Left colon (tissue), 2 donors: ENCODE measurements around the gene CNBD2. TPM values are rescaled to one million over a fixed set of nuclear protein-coding genes. Genes with fewer than 3 reads are reported as not detected.
"Not testable (repeated sequence)": the region's sequence is repeated elsewhere in the genome, so short reads cannot be mapped to it uniquely, and the experiment has no call there.

Experiments
- ATAC-seq: fragments of 200-7000 bp; cut with Tn5 transposase; one replicate; pipeline ENCODE4 v1.9.1; 2020; ENCODE audit warnings: mild to moderate bottlenecking, moderate library complexity
- DNase-seq, 2 donors: peaks; one replicate each; pipeline ENCODE4 v3.0.0-alpha.2; 2020
- intact Hi-C, 2 donors: fragments of 100-400 bp; cut with DNase I in 1 of 2; cut with micrococcal nuclease in 1 of 2; formaldehyde crosslinking; loops; one replicate each; pipeline versions ENCODE4 v1.11.2 to v1.14.0; 2022; cut with DNase I, micrococcal nuclease
- total RNA-seq, 2 donors: library from RNA; stranded (reverse); fragmentation: NEBNext Ultra II Directional; extraction: Animal tissue kit (Norgen Biotek cat#: 25700); gene quantifications; one replicate each; pipeline ENCODE4 v1.2.1, GENCODE V29; 2021
- donor health status: DM: no; HTN: no; CAD: no.
- donor health status: DM: yes; HTN: yes; CAD: no.

Gene CNBD2
- total RNA-seq, 2 donors from 2014 or later, result 3.7 to 4.4 TPM

- ATAC-seq (peak; percentile 97), DNase-seq (peak; percentile 95 to 96)
- intact Hi-C loops, result no loop called here
Observed at GRCh38 chr20:36050436-36051317, 82.3 kb downstream of the CNBD2 start.

- DNase-seq, result no peak
Observed at GRCh38 chr20:36051318-36052116, 83.1 kb downstream of the CNBD2 start.

GRCh38 chr20:36052117-36052513, 83.7 kb downstream of the CNBD2 start:
- DNase-seq (no peak), ATAC-seq (no peak)
- intact Hi-C loops, result no loop called here

More at GRCh38 chr20:36051318-36052116, 83.1 kb downstream of the CNBD2 start:
- no peak for ATAC-seq
- intact Hi-C loops, result no loop called here

GRCh38 chr20:36053863-36054518, 85.6 kb downstream of the CNBD2 start:
- ATAC-seq, intact Hi-C loops, DNase-seq: not testable (repeated sequence)

- intact Hi-C loops, result no loop called here
- ATAC-seq, result no peak
- DNase-seq, result no peak
Observed at GRCh38 chr20:36055145-36055544, 86.8 kb downstream of the CNBD2 start.

GRCh38 chr20:36060676-36061075, 92.3 kb downstream of the CNBD2 start:
- intact Hi-C loops, result no loop called here
- ATAC-seq (no peak), DNase-seq (no peak)

- DNase-seq (no peak), ATAC-seq (no peak)
- intact Hi-C loops, result no loop called here
Observed at GRCh38 chr20:36061754-36062153, 93.4 kb downstream of the CNBD2 start.

GRCh38 chr20:36062799-36063198, 94.4 kb downstream of the CNBD2 start:
- intact Hi-C loops, result no loop called here
- DNase-seq (no peak), ATAC-seq (no peak)

GRCh38 chr20:36063916-36064657, 95.7 kb downstream of the CNBD2 start:
- ATAC-seq, result peak; percentile 43
- intact Hi-C loops, result no loop called here
- no peak for DNase-seq

- intact Hi-C loops, result no loop called here
- DNase-seq (peak; percentile 93 to 97), ATAC-seq (peak; percentile 95)
Observed at GRCh38 chr20:36064658-36065426, 96.5 kb downstream of the CNBD2 start.

GRCh38 chr20:36065427-36065998, 97.1 kb downstream of the CNBD2 start:
- DNase-seq, result peak in 1 of 2 donors; percentile 20
- no peak for ATAC-seq
- intact Hi-C loops, result no loop called here

GRCh38 chr20:36066777-36067176, 98.4 kb downstream of the CNBD2 start:
- ATAC-seq, result no peak
- no peak for DNase-seq
- intact Hi-C loops, result no loop called here

GRCh38 chr20:36068526-36068925, 100.1 kb downstream of the CNBD2 start:
- ATAC-seq, intact Hi-C loops, DNase-seq: not testable (repeated sequence)

- no peak for DNase-seq
Observed at GRCh38 chr20:36070451-36070850, 102.1 kb downstream of the CNBD2 start.

GRCh38 chr20:36071848-36072247, 103.5 kb downstream of the CNBD2 start:
- ATAC-seq, result no peak
- intact Hi-C loops, result no loop called here
- DNase-seq, result no peak

More at GRCh38 chr20:36070451-36070850, 102.1 kb downstream of the CNBD2 start:
- no peak for ATAC-seq
- intact Hi-C loops, result no loop called here

GRCh38 chr20:36074983-36075382, 106.6 kb downstream of the CNBD2 start:
- ATAC-seq (no peak), DNase-seq (no peak)
- intact Hi-C loops, result no loop called here

- DNase-seq, ATAC-seq, intact Hi-C loops: not testable (repeated sequence)
Observed at GRCh38 chr20:36077762-36078161, 109.4 kb downstream of the CNBD2 start.

GRCh38 chr20:36079486-36079885, 111.1 kb downstream of the CNBD2 start:
- intact Hi-C loops, result no loop called here
- ATAC-seq (no peak), DNase-seq (no peak)
